HG02759 (cell line): ENCODE results near the gene NKPD1.

Source experiments
- ATAC-seq: cut with Tn5 transposase; IDR thresholded peaks from one replicate; pipeline ENCODE4 v1.9.1; 2021; ENCODE audit warnings: mild to moderate bottlenecking, moderate library complexity; ENCODE audit not compliant: unreplicated experiment

The NKPD1 gene, protein sequence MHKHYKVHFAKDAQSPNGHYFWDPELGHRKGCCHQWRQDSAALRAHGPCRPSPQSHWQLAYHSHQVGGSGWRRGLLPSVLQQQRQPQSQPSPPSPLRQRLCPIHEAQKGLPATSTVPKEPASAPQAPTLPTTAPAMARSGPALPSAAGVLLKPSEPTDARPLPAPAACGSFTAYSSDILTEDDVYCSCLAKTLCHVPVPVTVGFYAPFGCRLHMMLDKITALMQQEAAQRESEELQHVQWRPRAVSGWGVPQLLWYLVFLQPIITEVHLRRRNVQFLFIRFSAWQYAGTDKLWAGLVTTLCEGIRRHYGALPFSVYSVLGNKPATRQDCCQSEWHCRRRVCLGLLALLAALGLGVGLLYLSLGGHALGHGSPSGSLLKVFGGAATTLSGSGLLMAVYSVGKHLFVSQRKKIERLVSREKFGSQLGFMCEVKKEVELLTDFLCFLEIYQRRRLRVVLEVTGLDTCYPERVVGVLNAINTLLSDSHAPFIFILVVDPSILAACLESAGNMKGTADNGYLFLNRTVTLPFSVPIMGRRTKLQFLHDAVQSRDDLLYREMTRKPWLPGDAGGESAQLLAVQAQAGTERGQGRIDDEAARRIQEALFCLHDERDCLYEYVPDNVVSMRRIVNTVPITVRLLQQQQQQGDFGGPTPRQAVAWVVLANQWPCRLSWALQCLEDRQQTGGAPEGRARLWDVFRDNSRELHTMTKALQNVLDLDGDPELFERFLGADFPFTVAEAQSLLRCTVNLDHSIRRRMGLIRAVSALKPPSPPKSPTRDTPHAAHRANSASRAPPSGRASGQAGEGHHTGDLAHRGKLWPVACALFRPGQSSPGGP

GRCh38 chr19:45160870-45161737 is at the start of gene NKPD1:
NKPD1 (minus strand) TSS chr19:45160982; CDS start chr19:45160150, 832 bp downstream.
- ATAC-seq = no peak

GRCh38 chr19:45206328-45206727 is 45.5 kb upstream of the NKPD1 start:
- ATAC-seq = no peak

- no peak for ATAC-seq
Observed at GRCh38 chr19:45205810-45206209, 45.0 kb upstream of the NKPD1 start.

DNA sequence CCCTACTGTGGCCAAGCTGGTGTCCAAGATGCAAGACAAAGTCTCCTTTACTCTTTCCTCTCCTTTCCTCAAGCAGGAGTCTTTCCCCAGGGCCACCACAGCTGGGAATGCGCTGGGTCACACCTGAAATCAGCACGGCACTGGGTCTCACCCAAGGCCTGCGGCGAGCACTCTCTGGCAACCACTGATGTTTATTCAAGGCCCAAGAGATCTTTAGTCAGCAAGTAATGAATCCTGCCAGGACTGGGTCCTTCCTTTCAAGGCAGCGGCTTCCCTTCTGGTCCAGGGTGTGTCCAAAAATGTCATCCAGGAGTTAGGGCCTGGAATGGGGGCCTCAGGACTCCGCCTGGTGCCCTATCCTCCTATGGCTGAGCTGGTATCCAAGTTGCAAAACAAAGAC is 41.9 kb upstream of the NKPD1 start:
- no peak for ATAC-seq

DNA sequence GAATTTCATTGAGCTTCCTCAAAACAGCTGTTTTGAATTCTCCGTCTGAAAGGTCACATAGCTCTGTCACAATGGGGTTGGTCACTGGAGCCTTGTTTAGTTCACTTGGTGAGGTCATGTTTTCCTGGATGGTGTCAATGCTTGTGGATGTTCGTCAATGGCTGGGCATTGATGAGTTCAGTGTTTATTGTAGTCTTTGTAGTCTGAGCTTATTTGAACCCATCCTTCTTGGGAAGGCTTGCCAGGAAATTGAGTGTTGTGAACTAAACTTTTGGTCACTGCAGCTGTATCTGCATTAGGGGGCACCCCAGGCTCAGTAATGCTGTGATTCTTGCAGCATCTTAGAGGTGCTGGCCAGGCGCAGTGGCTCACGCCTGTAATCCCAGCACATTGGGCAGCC is 39.8 kb upstream of the NKPD1 start:
- no peak for ATAC-seq

- ATAC-seq = no peak
Observed at GRCh38 chr19:45195764-45196163, 35.0 kb upstream of the NKPD1 start.

- ATAC-seq = no peak
Observed at GRCh38 chr19:45191375-45191774, 30.6 kb upstream of the NKPD1 start.

GRCh38 chr19:45189971-45190370 is 29.2 kb upstream of the NKPD1 start:
- ATAC-seq = no peak

DNA sequence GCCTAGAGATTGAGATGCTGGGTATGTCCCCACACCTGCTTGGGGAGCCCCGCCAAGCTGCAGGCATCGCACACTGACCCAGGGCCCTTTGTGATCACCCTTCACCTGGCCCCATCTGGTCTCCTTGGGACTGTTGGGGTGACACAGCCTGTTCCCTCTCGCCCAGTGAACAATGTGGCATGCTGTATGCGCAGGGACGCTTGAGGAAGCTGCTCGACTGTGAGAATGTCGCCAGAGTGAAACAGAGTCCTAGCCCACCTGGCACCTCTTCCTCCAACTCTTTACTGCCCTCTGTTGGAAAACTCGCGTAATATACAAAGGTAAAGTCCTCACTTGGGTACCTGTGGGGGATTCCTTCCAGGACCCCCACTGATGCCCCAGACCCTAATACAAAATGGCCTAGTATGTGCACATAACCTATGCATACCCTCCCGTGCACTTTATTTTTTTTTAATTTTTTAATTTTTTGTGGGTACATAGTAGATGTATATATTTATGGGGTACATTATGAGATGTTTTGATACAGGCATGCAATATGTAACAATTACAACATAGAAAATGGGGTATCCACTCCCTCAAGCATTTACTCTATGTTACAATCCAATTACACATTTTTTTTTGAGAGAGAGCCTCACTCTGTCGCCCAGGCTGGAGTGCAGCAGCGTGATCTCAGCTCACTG is 26.8 kb upstream of the NKPD1 start:
- no peak for ATAC-seq

GRCh38 chr19:45186509-45187334 is 25.9 kb upstream of the NKPD1 start:
- no peak for ATAC-seq

DNA sequence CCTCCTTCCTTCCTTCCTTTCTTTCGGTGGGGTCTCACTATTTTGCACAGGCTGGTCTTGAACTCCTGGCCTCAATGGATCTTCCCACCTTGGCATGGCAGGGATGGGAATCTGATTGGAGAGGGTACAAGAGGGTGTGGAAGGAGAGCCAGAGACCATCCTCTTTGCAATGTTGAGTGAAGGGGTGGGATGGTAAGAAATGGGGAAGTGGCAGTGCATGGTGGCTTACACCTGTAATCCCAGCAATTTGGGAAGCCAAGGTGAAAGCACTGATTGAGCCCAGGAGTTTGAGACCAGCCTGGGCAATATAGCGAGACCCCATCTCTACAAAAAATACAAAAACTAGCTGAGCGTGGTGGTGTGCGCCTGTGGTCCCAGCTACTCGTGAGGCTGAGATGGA is 23.3 kb upstream of the NKPD1 start:
- ATAC-seq = no peak

DNA sequence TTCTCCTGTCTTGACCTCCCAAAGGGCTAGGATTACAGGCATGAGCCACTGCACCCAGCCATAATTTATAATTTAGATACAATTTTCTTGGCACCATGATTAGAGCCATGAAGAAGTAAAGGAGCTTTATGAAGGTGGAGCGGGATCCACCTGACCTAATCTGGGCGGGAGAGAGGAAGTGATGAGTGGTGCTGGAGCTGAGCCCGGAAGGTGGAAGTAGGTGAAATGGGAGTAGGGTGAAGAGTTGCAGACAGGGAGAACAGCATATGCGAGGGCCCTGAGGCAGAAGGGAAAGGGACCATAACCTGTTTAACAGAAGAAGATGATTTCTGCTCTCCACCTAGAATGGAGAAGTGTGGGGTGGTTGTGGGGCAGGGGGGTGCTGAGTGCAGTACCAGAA is 22.0 kb upstream of the NKPD1 start:
- ATAC-seq = no peak

- ATAC-seq = no peak
Observed at GRCh38 chr19:45180936-45181335, 20.2 kb upstream of the NKPD1 start.

DNA sequence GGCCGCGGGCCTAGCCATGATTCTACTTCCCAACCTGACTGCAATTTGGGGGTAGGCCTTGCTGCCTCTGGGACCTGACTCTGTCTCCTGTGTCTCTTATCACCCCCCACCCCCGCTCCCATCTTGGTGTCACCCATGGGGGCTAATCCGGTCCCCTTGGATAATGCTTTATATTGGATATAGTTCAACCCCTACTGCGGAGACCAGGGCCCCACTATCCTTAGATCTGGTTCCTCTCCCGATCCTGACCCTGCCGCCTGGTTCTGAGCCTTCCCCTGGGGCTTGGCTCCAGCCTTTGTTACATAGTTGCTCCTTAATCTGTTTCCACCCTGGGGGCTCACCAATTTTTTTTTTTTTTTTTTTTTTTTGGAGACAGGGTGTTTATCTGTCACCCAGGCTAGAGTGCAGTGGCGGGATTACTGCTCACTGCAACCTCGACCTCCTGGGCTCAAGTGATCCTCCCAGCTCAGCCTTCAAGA is 19.1 kb upstream of the NKPD1 start:
- no peak for ATAC-seq

GRCh38 chr19:45179072-45179891 is 18.5 kb upstream of the NKPD1 start:
- ATAC-seq = no peak

DNA sequence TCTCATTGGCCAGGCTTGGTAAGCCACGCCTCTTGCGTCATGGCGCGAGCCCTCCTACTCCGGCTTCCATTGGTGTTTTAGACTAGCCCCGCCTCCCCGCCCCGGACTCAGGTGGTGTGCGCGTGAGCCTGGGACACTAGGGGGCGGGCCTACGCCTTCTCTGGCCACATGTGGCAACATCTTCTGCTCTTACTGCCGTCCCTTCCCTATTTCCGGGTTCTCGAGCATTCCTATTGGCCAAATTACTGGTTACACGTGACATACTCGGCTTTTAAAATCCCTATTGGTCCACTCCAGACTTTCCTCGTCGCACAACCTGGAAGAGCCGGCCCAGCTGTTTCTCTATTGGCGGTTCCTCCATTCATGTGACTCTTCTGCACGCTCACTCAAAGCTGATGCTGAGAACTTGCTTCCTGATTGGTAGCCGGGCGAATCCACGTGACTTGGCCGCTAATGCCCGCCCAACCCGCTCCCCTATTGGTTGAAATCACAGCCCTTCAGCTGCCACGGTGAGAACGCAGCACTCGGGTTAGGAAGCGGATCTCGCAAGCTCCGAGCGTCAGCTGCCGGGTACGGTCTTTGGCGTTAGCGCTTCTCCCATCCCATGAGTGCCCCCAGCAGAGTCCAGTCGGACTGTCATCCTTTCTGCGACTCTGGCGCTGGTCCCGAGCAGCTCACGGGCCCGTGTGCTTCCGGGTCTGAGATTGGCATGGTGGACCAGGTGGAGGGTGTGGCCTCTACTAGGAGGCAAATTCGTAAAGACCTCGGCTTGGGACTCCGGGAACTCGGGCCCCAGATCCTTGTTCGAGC is 17.7 kb upstream of the NKPD1 start, which contains the start of gene BLOC1S3:
Gene BLOC1S3 (plus strand): TSS at position 523 of the 810 bp plus-strand sequence. CDS start 513 bp downstream, outside the sequence.
- ATAC-seq = peak; percentile 82

DNA sequence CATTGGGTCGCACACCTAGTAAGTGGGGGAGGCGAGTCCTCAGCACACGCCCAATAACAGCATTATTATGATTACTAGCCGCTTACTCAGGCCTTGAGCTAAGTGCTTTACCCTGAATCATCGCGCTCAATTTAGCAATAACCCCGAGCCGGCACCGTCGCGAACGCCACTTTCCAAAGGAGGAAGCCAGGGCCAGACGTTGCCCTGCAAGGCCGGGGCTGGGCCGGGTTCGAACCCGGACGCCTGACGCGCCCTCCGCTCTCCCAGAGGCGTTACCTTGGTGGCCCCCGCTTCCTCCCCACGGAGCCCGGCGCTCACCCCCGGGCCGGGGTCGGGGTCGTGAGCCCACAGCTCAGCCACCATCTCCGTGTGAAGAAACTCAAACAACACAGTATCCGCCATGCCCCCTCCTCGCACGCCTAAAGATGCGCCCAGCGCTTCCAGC is 17.1 kb upstream of the NKPD1 start, which contains the start of gene TRAPPC6A:
Gene TRAPPC6A (minus strand): TSS at position 421 of the 445 bp plus-strand sequence. CDS start 19 bp downstream, at position 402.
- ATAC-seq = peak; percentile 8
